CD4-positive, alpha-beta T cell (primary cell): ENCODE data around the gene GTF2H2C. TPM values are rescaled to one million over a fixed set of nuclear protein-coding genes. Genes with fewer than 3 reads are reported as not detected.

Source experiments
- ATAC-seq: fragments of 200-7000 bp; cut with Tn5 transposase; one replicate; pipeline ENCODE4 v1.10.0; 2022; ENCODE audit warnings: mild to moderate bottlenecking; ENCODE audit not compliant: poor library complexity
- CTCF ChIA-PET: fragments of 350-600 bp; sonication (Branson Sonifier 250); formaldehyde crosslinking; loops from one replicate; lab custom pipeline; 2021; ENCODE audit warnings: antibody characterized with exemption, inconsistent platforms; lab: Charles Lee
- POLR2A ChIA-PET: fragments of 350-600 bp; sonication (Branson Sonifier 250); formaldehyde crosslinking; loops from one replicate; lab custom pipeline; 2021; ENCODE audit warnings: antibody characterized with exemption, inconsistent platforms; lab: Charles Lee
- DNase-seq, 14 experiments: peaks; one replicate each; pipeline ENCODE4 v3.0.0-alpha.2; 2013 to 2020; ENCODE audit warnings: mixed read lengths in 2 of 14
- H3K27ac ChIP-seq, 2 donors: one replicate each; pipeline versions ENCODE4 v1.5.1 to v1.7.0; 2013; ENCODE audit warnings: low read length in 2 of 2, low read depth in 1 of 2, mild to moderate bottlenecking in 1 of 2
- H3K27me3 ChIP-seq, 2 experiments: 1 replicate in 1 of 2; 2 replicates in 1 of 2; pipeline versions ENCODE4 v1.6.1 to v1.7.0; 2013; ENCODE audit warnings: low read length in 2 of 2, control low read depth in 1 of 2, mild to moderate bottlenecking in 1 of 2, moderate library complexity in 1 of 2; ENCODE audit not compliant: insufficient read depth in 2 of 2, control insufficient read depth in 1 of 2
- H3K36me3 ChIP-seq: one replicate; pipeline ENCODE4 v1.6.1; 2013; ENCODE audit warnings: low read length, control low read depth; ENCODE audit not compliant: insufficient read depth
- H3K4me1 ChIP-seq: one replicate; pipeline ENCODE4 v1.6.1; 2013; ENCODE audit warnings: low read length, control low read depth; ENCODE audit not compliant: insufficient read depth
- H3K4me3 ChIP-seq: one replicate; pipeline ENCODE4 v1.5.1; 2013; ENCODE audit warnings: mild to moderate bottlenecking, low read length, moderate library complexity
- H3K9me3 ChIP-seq, 2 experiments: 1 replicate in 1 of 2; 2 replicates in 1 of 2; pipeline versions ENCODE4 v1.6.1 to v1.7.0; 2013; ENCODE audit warnings: low read length in 2 of 2, mild to moderate bottlenecking in 2 of 2, control low read depth in 1 of 2, moderate library complexity in 1 of 2; ENCODE audit not compliant: control insufficient read depth in 1 of 2, insufficient read depth in 1 of 2
- H3K27ac Mint-ChIP-seq: one replicate; pipeline ENCODE4 v1.8.0; 2020; ENCODE audit warnings: mixed read lengths
- H3K27me3 Mint-ChIP-seq: one replicate; pipeline ENCODE4 v1.8.0; 2021; ENCODE audit warnings: mixed read lengths
- H3K36me3 Mint-ChIP-seq: one replicate; pipeline ENCODE4 v1.8.0; 2021; ENCODE audit warnings: low read depth, mixed read lengths
- H3K4me1 Mint-ChIP-seq: one replicate; pipeline ENCODE4 v1.8.0; 2021; ENCODE audit warnings: low read depth, mixed read lengths
- H3K4me3 Mint-ChIP-seq: one replicate; pipeline ENCODE4 v1.8.0; 2020; ENCODE audit warnings: mild to moderate bottlenecking, mixed read lengths
- H3K9me3 Mint-ChIP-seq: one replicate; pipeline ENCODE4 v1.8.0; 2020; ENCODE audit warnings: mixed read lengths
- CTCF ChIP-seq: fragments of 200-600 bp; IDR thresholded peaks from one replicate; pipeline ENCODE4 v1.8.0; 2022; ENCODE audit warnings: antibody characterized with exemption, mild to moderate bottlenecking
- intact Hi-C, 2 experiments: fragments of 100-400 bp; cut with DNase I in 1 of 2; cut with micrococcal nuclease in 1 of 2; formaldehyde crosslinking; loops; one replicate each; pipeline versions ENCODE4 v1.15.1 to v1.9.0; 2023 to 2025; cut with DNase I, micrococcal nuclease
- total RNA-seq, 174 experiments: library from RNA in 2 of 174; stranded (reverse) in 2 of 174; gene quantifications; one replicate each; pipeline ENCODE4 v1.2.3 and lab custom pipeline; 2021 to 2026

Gene GTF2H2C
- total RNA-seq, 2 experiments from 2014 or later, result 10.7 to 12.7 TPM

GRCh38 chr5:69516769-69517168, 43.2 kb upstream of the GTF2H2C start:
- POLR2A ChIA-PET, result no interaction called here
- Mint-ChIP-seq H3K27ac (no peak overlapping the region), H3K9me3 (no peaks in the 10 kb centered on the region), H3K36me3 (no peaks in the 10 kb centered on the region), H3K4me1 (no peaks in the 10 kb centered on the region), H3K4me3 (no peak overlapping the region), H3K27me3 (no peaks in the 10 kb centered on the region)
- DNase-seq, result no peak
- Histone ChIP-seq H3K27ac (no peak overlapping the region), H3K4me1 (no peaks in the 10 kb centered on the region), H3K4me3 (no peak overlapping the region), H3K9me3 (peaks cover 0 to 4% of the 10 kb centered on the region in 2 experiments), H3K36me3 (no peaks in the 10 kb centered on the region), H3K27me3 (no peaks in the 10 kb centered on the region)
- intact Hi-C loops, result no loop called here
- no peak for ATAC-seq
- CTCF ChIA-PET, result no interaction called here
- TF ChIP-seq CTCF, result no peak

GRCh38 chr5:69517763-69518212, 42.2 kb upstream of the GTF2H2C start:
- H3K36me3 ChIP-seq, result no peaks in the 10 kb centered on the region
- TF ChIP-seq CTCF, result no peak
- no peaks in the 10 kb centered on the region for H3K27me3 ChIP-seq
- Mint-ChIP-seq H3K4me1 (no peaks in the 10 kb centered on the region), H3K4me3 (no peak overlapping the region), H3K27ac (no peak overlapping the region), H3K27me3 (no peaks in the 10 kb centered on the region), H3K9me3 (no peaks in the 10 kb centered on the region), H3K36me3 (no peaks in the 10 kb centered on the region)
- ChIA-PET POLR2A (no interaction called here), CTCF (no interaction called here)
- no peaks in the 10 kb centered on the region for H3K4me1 ChIP-seq
- ATAC-seq (no peak), DNase-seq (no peak)
- H3K9me3 ChIP-seq, result peaks cover 0 to 4% of the 10 kb centered on the region in 2 experiments
- no peak overlapping the region for H3K27ac ChIP-seq
- H3K4me3 ChIP-seq, result no peak overlapping the region
- intact Hi-C loops, result no loop called here

GRCh38 chr5:69519285-69519684, 40.7 kb upstream of the GTF2H2C start:
- no peak overlapping the region for H3K27ac Mint-ChIP-seq
- Histone ChIP-seq H3K27ac (no peak overlapping the region), H3K36me3 (no peaks in the 10 kb centered on the region), H3K4me1 (no peaks in the 10 kb centered on the region), H3K4me3 (no peak overlapping the region), H3K9me3 (peaks cover 0 to 4% of the 10 kb centered on the region in 2 experiments), H3K27me3 (no peaks in the 10 kb centered on the region)
- intact Hi-C loops, result no loop called here
- H3K9me3 Mint-ChIP-seq, result no peaks in the 10 kb centered on the region
- no peak overlapping the region for H3K4me3 Mint-ChIP-seq
- no peak for DNase-seq
- CTCF ChIA-PET, result no interaction called here
- H3K36me3 Mint-ChIP-seq, result no peaks in the 10 kb centered on the region
- H3K27me3 Mint-ChIP-seq, result no peaks in the 10 kb centered on the region
- ATAC-seq, result no peak
- no peak for TF ChIP-seq CTCF
- H3K4me1 Mint-ChIP-seq, result no peaks in the 10 kb centered on the region
- POLR2A ChIA-PET, result interaction anchor here (0.5 to 1.0 kb wide), 2 partner anchors 9 to 113 kb away, joined by 3 read pairs; no protein-coding TSS in a partner anchor
